Sigmoid colon (tissue), 7 donors: Measurements from ENCODE around the gene EFEMP2. TPM values are rescaled to one million over a fixed set of nuclear protein-coding genes. Genes with fewer than 3 reads are reported as not detected.

Source experiments
- DNase-seq: peaks from one replicate; pipeline ENCODE4 v3.0.0-alpha.2; 2019
- H3K27ac ChIP-seq, 4 donors: fragments of 200-600 bp; sonication (generic); one replicate each; pipeline ENCODE4 v1.5.1; 2016 to 2019; ENCODE audit warnings: mild to moderate bottlenecking in 1 of 4
- H3K27me3 ChIP-seq, 3 donors: fragments of 200-600 bp; sonication (generic); one replicate each; pipeline ENCODE4 v1.5.1; 2019; ENCODE audit warnings: mild to moderate bottlenecking in 1 of 3
- H3K36me3 ChIP-seq, 4 donors: fragments of 200-600 bp; sonication (generic); one replicate each; pipeline ENCODE4 v1.5.1; 2016 to 2019
- H3K4me1 ChIP-seq, 4 donors: fragments of 200-600 bp; sonication (generic); one replicate each; pipeline ENCODE4 v1.5.1; 2017 to 2019
- H3K4me3 ChIP-seq, 4 donors: fragments of 200-600 bp; sonication (generic); one replicate each; pipeline ENCODE4 v1.5.1; 2017 to 2019; ENCODE audit warnings: mild to moderate bottlenecking in 2 of 4, moderate library complexity in 1 of 4
- H3K9me3 ChIP-seq, 4 donors: fragments of 200-600 bp in 3 of 4; sonication (generic) in 3 of 4; one replicate each; pipeline versions ENCODE4 v1.5.1 to v1.6.1; 2013 to 2019
- EP300 ChIP-seq, 4 donors: sonication (generic); formaldehyde crosslinking; IDR thresholded peaks; one replicate each; pipeline ENCODE4 v1.6.1; 2017; ENCODE audit warnings: antibody characterized with exemption in 4 of 4
- POLR2A ChIP-seq, 2 donors: fragments of 450-650 bp; IDR thresholded peaks; one replicate each; pipeline ENCODE4 v1.6.1; 2016; ENCODE audit warnings: antibody characterized with exemption in 2 of 2, mild to moderate bottlenecking in 2 of 2, moderate library complexity in 2 of 2
- POLR2AphosphoS5 ChIP-seq, 4 donors: sonication (generic); formaldehyde crosslinking; IDR thresholded peaks; one replicate each; pipeline ENCODE4 v1.6.1; 2017; ENCODE audit warnings: antibody characterized with exemption in 4 of 4
- WGBS, 2 donors: extraction: QIAGEN DNeasy Blood & Tissue Kit; methylation state at CpG; one replicate each; pipeline ENCODE4 v1.1.7; 2013; 5-methylcytosine and 5-hydroxymethylcytosine counted together
- intact Hi-C: fragments of 100-400 bp; cut with DNase I; formaldehyde crosslinking; loops from one replicate; pipeline ENCODE4 v1.15.1; 2023
- polyA plus RNA-seq, 3 donors: library from polyadenylated mRNA; stranded (reverse); fragments of 200-250 nt; gene quantifications; one replicate each; pipeline ENCODE4 v1.2.3, GENCODE V29; 2013
- total RNA-seq, 4 donors: library from RNA; depleted of rRNA; stranded (reverse); fragments of >200 nt; gene quantifications; one replicate each; pipeline ENCODE4 v1.1.0, GENCODE V29; 2016
- TF ChIP-seq, protein P1 (sequence below), 4 experiments: fragments of 450-650 bp in 3 of 4; fragments of 200-600 bp in 1 of 4; IDR thresholded peaks; one replicate each; pipeline ENCODE4 v1.5.1; 2016 to 2019; ENCODE audit warnings: antibody characterized with exemption in 4 of 4, mild to moderate bottlenecking in 3 of 4, moderate library complexity in 2 of 4
- donor health status: healthy with polysubstance abuse.
- donor health status: Bipolar disorder and iron deficiency.
- donor health status: healthy.

Gene EFEMP2
- total and polyA plus RNA-seq, 7 donors: 8.6 to 120 (median 71.7) TPM

DNA sequence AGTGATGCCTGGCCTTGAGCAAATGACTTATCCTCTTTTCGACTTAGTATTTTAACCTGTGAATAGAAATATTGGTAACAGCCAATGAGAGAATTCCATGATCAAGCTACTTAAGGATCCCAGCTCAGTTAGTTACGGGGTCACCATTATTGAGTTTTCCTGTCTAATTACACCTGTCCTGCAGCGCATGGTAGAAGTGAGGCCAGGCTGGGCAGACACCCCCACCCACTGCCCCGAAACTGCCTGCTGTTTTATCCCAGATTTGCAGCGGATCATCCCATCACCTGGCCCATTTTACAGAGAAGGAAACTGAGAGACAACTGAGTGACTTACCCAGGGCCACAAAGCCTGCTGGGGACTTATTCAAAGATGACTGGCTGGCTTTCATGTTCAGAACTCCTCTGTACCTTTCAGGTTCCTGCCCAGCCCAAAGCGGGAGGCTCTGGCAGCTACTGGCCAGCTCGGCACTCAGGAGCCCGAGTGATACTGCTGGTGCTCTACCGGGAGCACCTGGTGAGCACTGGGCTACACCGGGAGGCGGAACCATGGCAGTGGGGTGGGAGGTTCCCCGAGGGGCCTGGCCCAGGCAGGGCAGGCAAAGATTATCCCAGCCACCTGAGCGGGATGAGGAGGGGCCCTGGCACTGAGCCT lies 10.9 kb downstream of the EFEMP2 start:
- Histone ChIP-seq H3K27ac (peak overlapping the region; percentile 89 to 99 (median 95)), H3K4me3 (peak overlapping the region; percentile 79 to 98 (median 90)), H3K9me3 (no peaks in the 10 kb centered on the region), H3K36me3 (peaks cover 14 to 50% (median 45%) of the 10 kb centered on the region in 4 donors), H3K27me3 (no peaks in the 10 kb centered on the region), H3K4me1 (peaks cover 0 to 42% (median 27%) of the 10 kb centered on the region in 4 donors)
- DNase-seq: peak; percentile 70
- intact Hi-C loops: no loop called here
- 66 to 87% methylated on average over 13 of the region's 13 CpGs for WGBS, 2 donors
- no peak for TF ChIP-seq POLR2AphosphoS5 (IDR thresholded peaks at IDR 0.05)
- TF ChIP-seq, protein P1, sequence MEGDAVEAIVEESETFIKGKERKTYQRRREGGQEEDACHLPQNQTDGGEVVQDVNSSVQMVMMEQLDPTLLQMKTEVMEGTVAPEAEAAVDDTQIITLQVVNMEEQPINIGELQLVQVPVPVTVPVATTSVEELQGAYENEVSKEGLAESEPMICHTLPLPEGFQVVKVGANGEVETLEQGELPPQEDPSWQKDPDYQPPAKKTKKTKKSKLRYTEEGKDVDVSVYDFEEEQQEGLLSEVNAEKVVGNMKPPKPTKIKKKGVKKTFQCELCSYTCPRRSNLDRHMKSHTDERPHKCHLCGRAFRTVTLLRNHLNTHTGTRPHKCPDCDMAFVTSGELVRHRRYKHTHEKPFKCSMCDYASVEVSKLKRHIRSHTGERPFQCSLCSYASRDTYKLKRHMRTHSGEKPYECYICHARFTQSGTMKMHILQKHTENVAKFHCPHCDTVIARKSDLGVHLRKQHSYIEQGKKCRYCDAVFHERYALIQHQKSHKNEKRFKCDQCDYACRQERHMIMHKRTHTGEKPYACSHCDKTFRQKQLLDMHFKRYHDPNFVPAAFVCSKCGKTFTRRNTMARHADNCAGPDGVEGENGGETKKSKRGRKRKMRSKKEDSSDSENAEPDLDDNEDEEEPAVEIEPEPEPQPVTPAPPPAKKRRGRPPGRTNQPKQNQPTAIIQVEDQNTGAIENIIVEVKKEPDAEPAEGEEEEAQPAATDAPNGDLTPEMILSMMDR (IDR thresholded peaks at IDR 0.05): no peak
- no peak for TF ChIP-seq EP300 (IDR thresholded peaks at IDR 0.05)
- TF ChIP-seq POLR2A (IDR thresholded peaks at IDR 0.05): no peak

DNA sequence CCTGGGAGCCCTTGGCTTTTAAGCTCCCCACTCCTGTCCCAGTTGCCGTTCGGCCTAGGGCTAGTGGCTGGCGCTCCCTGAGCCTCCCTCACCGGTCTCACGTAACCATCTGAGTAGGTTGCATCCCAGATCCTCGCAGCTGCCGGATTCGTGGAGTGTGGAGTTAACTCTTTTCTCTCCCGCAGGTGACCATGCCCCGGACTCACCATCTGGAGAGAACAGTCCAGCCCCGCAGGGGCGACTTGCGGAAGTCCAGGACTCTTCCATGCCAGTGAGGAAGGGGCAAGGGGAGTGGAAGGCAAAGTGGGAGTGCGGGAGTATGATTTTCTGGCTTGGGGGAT lies 11.5 kb downstream of the EFEMP2 start:
- peaks cover 0 to 47% (median 33%) of the 10 kb centered on the region in 4 donors for H3K4me1 ChIP-seq
- DNase-seq: peak; percentile 76

DNA sequence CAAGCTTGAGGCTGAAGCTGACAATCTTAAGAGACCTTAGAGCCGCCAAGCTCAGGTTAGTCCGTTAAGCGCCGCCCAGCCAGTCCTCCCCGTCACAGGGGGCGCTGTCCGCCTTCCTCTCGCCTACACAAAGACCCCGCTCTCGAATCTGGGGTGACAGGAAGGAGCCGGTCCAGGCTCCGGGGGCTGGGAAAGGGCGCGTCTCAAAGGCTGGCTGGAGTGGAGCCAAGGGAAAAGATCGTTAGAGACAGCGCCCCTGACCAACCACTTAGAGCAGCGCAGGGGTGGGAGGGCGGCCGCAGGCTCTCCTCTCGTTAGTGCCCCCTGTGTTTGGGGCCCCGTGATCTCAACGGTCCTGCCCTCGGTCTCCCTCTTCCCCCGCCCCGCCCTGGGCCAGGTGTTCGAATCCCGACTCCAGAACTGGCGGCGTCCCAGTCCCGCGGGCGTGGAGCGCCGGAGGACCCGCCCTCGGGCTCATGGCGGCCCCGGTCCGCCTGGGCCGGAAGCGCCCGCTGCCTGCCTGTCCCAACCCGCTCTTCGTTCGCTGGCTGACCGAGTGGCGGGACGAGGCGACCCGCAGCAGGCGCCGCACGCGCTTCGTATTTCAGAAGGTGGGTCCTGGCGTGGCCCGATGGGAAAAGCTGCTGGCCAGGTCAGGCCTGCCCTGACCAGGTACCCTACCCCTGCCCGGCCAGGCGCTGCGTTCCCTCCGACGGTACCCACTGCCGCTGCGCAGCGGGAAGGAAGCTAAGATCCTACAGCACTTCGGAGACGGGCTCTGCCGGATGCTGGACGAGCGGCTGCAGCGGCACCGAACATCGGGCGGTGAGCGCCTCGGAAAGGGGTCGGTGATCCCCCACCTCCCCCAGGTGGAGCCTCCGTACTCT lies 12.1 kb downstream of the EFEMP2 start, which contains the start of gene MUS81:
MUS81 (plus strand) TSS at position 156 of the 887 bp plus-strand sequence; CDS start at position 477, 321 bp downstream.
- peak within 1 kb of the TSS; percentile 89 to 99 (median 95) for H3K27ac ChIP-seq
- TF ChIP-seq POLR2AphosphoS5 (IDR thresholded peaks at IDR 0.05): peak; percentile 67 to 91 (median 88)
- TF ChIP-seq POLR2A (IDR thresholded peaks at IDR 0.05): peak; percentile 76 to 87
- TF ChIP-seq EP300 (IDR thresholded peaks at IDR 0.05): no peak
- TF ChIP-seq, protein P1 (IDR thresholded peaks at IDR 0.05): peak; percentile 64 to 96 (median 80)
- no peaks in the 10 kb centered on the region for H3K9me3 ChIP-seq
- WGBS, 2 donors: 0% methylated on average over 78 of the region's 78 CpGs
- intact Hi-C loops: no loop called here
- peaks cover 0 to 54% (median 39%) of the 10 kb centered on the region in 4 donors for H3K4me1 ChIP-seq
- DNase-seq: peak; percentile 99
- no peaks in the 10 kb centered on the region for H3K27me3 ChIP-seq
- H3K4me3 ChIP-seq: peak within 1 kb of the TSS; percentile 79 to 98 (median 90)
- peaks cover 16 to 47% (median 44%) of the 10 kb centered on the region in 4 donors for H3K36me3 ChIP-seq

More for the DNA sequence above, 11.5 kb downstream of the EFEMP2 start:
- Histone ChIP-seq H3K9me3 (no peaks in the 10 kb centered on the region), H3K36me3 (peaks cover 14 to 48% (median 44%) of the 10 kb centered on the region in 4 donors), H3K27ac (peak overlapping the region; percentile 89 to 99 (median 95)), H3K4me3 (peak overlapping the region; percentile 79 to 98 (median 90)), H3K27me3 (no peaks in the 10 kb centered on the region)
- WGBS, 2 donors: 5 to 13% methylated on average over 14 of the region's 14 CpGs
- TF ChIP-seq EP300 (IDR thresholded peaks at IDR 0.05) (no peak), POLR2A (IDR thresholded peaks at IDR 0.05) (no peak), POLR2AphosphoS5 (IDR thresholded peaks at IDR 0.05) (no peak)
- TF ChIP-seq, protein P1 (IDR thresholded peaks at IDR 0.05): no peak
- intact Hi-C loops: no loop called here

DNA sequence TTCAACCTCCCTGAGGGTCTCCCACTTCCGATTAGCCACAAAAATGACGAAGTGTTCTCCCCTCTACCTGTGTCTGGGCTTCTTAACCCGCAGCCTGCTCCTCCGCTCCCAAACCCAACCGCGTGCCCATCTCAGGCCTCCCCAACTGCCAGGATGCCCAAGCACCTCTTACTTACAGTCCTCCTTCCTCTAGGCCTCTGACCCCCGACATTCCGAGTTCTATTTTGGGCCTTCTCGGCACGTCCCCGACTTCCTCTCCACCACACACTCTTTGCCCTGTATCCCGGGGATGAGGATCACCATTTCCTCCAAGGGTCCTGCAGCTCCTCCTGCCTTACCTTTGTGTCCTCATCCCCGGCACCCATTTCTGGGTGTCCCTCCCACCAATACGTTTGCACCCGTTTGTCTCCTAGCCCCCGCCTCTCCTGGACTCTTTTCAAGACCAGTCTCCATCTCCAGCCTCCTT lies 12.8 kb downstream of the EFEMP2 start:
- DNase-seq: no peak
- Histone ChIP-seq H3K27ac (peak overlapping the region; percentile 89 to 99 (median 95)), H3K9me3 (no peaks in the 10 kb centered on the region), H3K4me3 (peak overlapping the region; percentile 79 to 98 (median 90)), H3K27me3 (no peaks in the 10 kb centered on the region), H3K4me1 (peaks cover 0 to 60% (median 46%) of the 10 kb centered on the region in 4 donors), H3K36me3 (peaks cover 23 to 47% (median 44%) of the 10 kb centered on the region in 4 donors)
- 2 to 10% methylated on average over 16 of the region's 16 CpGs for WGBS, 2 donors
- TF ChIP-seq EP300 (IDR thresholded peaks at IDR 0.05): no peak
- TF ChIP-seq, protein P1 (IDR thresholded peaks at IDR 0.05): no peak
- TF ChIP-seq POLR2AphosphoS5 (IDR thresholded peaks at IDR 0.05): no peak
- no peak for TF ChIP-seq POLR2A (IDR thresholded peaks at IDR 0.05)
- intact Hi-C loops: loop anchor here (5.0 kb wide), 2 partner anchors 57 to 288 kb away; partner anchors contain the start of genes C11orf68, DRAP1, FAM89B and ZNRD2
